Calu3 (cell line): ENCODE results near the gene MFNG. TPM values are rescaled to one million over a fixed set of nuclear protein-coding genes. Genes with fewer than 3 reads are reported as not detected.
A peak's percentile ranks its signal among the peaks of the same experiment; 100 is the strongest.

ENCODE experiments used
- BruUV-seq: library from RNA; stranded (reverse); fragments of 400-500 nt; replicated peaks from 2 replicates; lab custom pipeline; 2021; lab: Mats Ljungman, UMichigan
- CTCF ChIA-PET: fragments of 300-600 bp; sonication (Branson Sonifier 250); formaldehyde crosslinking; loops from one replicate; lab custom pipeline; 2022; ENCODE audit warnings: antibody characterized with exemption; lab: Charles Lee
- DNase-seq: peaks from one replicate; pipeline ENCODE4 v3.0.0; 2022
- H3K27ac Mint-ChIP-seq: one replicate; pipeline ENCODE4 v1.8.0; 2022; ENCODE audit warnings: mixed read lengths; ENCODE audit not compliant: unreplicated experiment
- H3K27me3 Mint-ChIP-seq: one replicate; pipeline ENCODE4 v1.8.0; 2022; ENCODE audit warnings: mixed read lengths; ENCODE audit not compliant: unreplicated experiment
- H3K36me3 Mint-ChIP-seq: one replicate; pipeline ENCODE4 v1.8.0; 2022; ENCODE audit warnings: mild to moderate bottlenecking, moderate library complexity, mixed read lengths; ENCODE audit not compliant: insufficient read depth, unreplicated experiment
- H3K4me1 Mint-ChIP-seq: one replicate; pipeline ENCODE4 v1.8.0; 2022; ENCODE audit warnings: mild to moderate bottlenecking, low read depth, mixed read lengths; ENCODE audit not compliant: unreplicated experiment
- H3K4me3 Mint-ChIP-seq: one replicate; pipeline ENCODE4 v1.8.0; 2022; ENCODE audit warnings: mild to moderate bottlenecking, low read depth, moderate library complexity, mixed read lengths; ENCODE audit not compliant: unreplicated experiment
- H3K9me3 Mint-ChIP-seq: one replicate; pipeline ENCODE4 v1.8.0; 2022; ENCODE audit warnings: low read depth, mixed read lengths; ENCODE audit not compliant: unreplicated experiment
- CTCF ChIP-seq: fragments of 200-600 bp; IDR thresholded peaks from one replicate; pipeline ENCODE4 v1.8.0; 2022; ENCODE audit warnings: antibody characterized with exemption; ENCODE audit not compliant: unreplicated experiment
- intact Hi-C: fragments of 100-400 bp; cut with micrococcal nuclease; formaldehyde crosslinking; loops from one replicate; pipeline ENCODE4 v1.10.0; 2022; ENCODE audit not compliant: unreplicated experiment
- total RNA-seq: library from RNA; stranded (reverse); gene quantifications from 2 replicates; pipeline ENCODE4 v1.2.3, GENCODE V29; 2022

MFNG gene
- total RNA-seq, 1 experiment from 2014 or later = 22.1 TPM

- Mint-ChIP-seq H3K36me3 (peaks cover 69% of the 10 kb centered on the region), H3K27me3 (no peaks in the 10 kb centered on the region), H3K9me3 (no peaks in the 10 kb centered on the region), H3K27ac (peak overlapping the region; percentile 97), H3K4me3 (peak overlapping the region; percentile 74), H3K4me1 (peaks cover 56% of the 10 kb centered on the region)
- no TSS peak for BruUV-seq
- intact Hi-C loops = no loop called here
- CTCF ChIA-PET = interaction anchor here (0.9 to 1.7 kb wide), 6 partner anchors 10 to 90 kb away, joined by 3 to 11 read pairs (median 4); no protein-coding TSS in a partner anchor
- peak; percentile 93 for DNase-seq
- TF ChIP-seq CTCF = no peak
These were observed 16.4 kb upstream of the MFNG start for GRCh38 chr22:37502342-37503182.

- peaks cover 77% of the 10 kb centered on the region for H3K36me3 Mint-ChIP-seq
- CTCF ChIA-PET = interaction anchor here (0.6 to 1.7 kb wide), 7 partner anchors 10 to 91 kb away, joined by 3 to 11 read pairs (median 3); partner anchors contain the start of gene LGALS2
These were observed 15.6 kb upstream of the MFNG start for GRCh38 chr22:37501610-37502341.

GRCh38 chr22:37500745-37501609 is 14.8 kb upstream of the MFNG start:
- peak; percentile 30 for DNase-seq
- Mint-ChIP-seq H3K4me3 (peak overlapping the region; percentile 74), H3K27me3 (no peaks in the 10 kb centered on the region), H3K9me3 (no peaks in the 10 kb centered on the region), H3K4me1 (peaks cover 63% of the 10 kb centered on the region), H3K36me3 (peaks cover 77% of the 10 kb centered on the region), H3K27ac (peak overlapping the region; percentile 97)
- CTCF ChIA-PET = interaction anchor here (0.6 to 1.7 kb wide), 5 partner anchors 11 to 243 kb away, joined by 3 to 11 read pairs (median 5); no protein-coding TSS in a partner anchor
- intact Hi-C loops = no loop called here
- BruUV-seq = no TSS peak
- TF ChIP-seq CTCF = no peak

More at GRCh38 chr22:37501610-37502341, 15.6 kb upstream of the MFNG start:
- Mint-ChIP-seq H3K27ac (peak overlapping the region; percentile 97), H3K4me3 (peak overlapping the region; percentile 74), H3K27me3 (no peaks in the 10 kb centered on the region), H3K4me1 (peaks cover 63% of the 10 kb centered on the region), H3K9me3 (no peaks in the 10 kb centered on the region)
- peak; percentile 92 for DNase-seq
- BruUV-seq = no TSS peak
- intact Hi-C loops = no loop called here
- no peak for TF ChIP-seq CTCF
